Activated T-helper 2 cell treated with anti-CD3 and anti-CD28 coated beads, Interferon-gamma antibody, Interleukin-2, Interleukin-4, amounts not matched to agents 10 μg/mL and 5 μg/mL and 100 μg/mL, durations not matched to agents 14 hours and 24 hours and 36 hours (primary cell): ENCODE measurements around the gene ZNRF4. TPM values are rescaled to one million over a fixed set of nuclear protein-coding genes. Genes with fewer than 3 reads are reported as not detected.
"Not testable (repeated sequence)": the region's sequence is repeated elsewhere in the genome, so short reads cannot be mapped to it uniquely, and the experiment has no call there.

Experiments
- DNase-seq: peaks from one replicate; pipeline ENCODE4 v3.0.0; 2021; ENCODE audit warnings: low spot score
- H3K27ac Mint-ChIP-seq: one replicate; pipeline ENCODE4 v1.8.0; 2021; ENCODE audit warnings: mixed read lengths
- H3K27me3 Mint-ChIP-seq: one replicate; pipeline ENCODE4 v1.8.0; 2021; ENCODE audit warnings: low read depth, mixed read lengths
- H3K36me3 Mint-ChIP-seq: one replicate; pipeline ENCODE4 v1.8.0; 2021; ENCODE audit warnings: low read depth, mixed read lengths
- H3K4me1 Mint-ChIP-seq: one replicate; pipeline ENCODE4 v1.8.0; 2021; ENCODE audit warnings: low read depth, mixed read lengths
- H3K4me3 Mint-ChIP-seq: one replicate; pipeline ENCODE4 v1.8.0; 2021; ENCODE audit warnings: low read depth, mild to moderate bottlenecking, moderate library complexity, mixed read lengths
- H3K9me3 Mint-ChIP-seq: one replicate; pipeline ENCODE4 v1.8.0; 2021; ENCODE audit warnings: mixed read lengths
- intact Hi-C: fragments of 100-400 bp; cut with micrococcal nuclease; formaldehyde crosslinking; loops from one replicate; pipeline ENCODE4 v1.15.1; 2023
- total RNA-seq: library from RNA; stranded (reverse); gene quantifications from 2 replicates; pipeline ENCODE4 v1.2.3, GENCODE V29; 2022

Gene ZNRF4
- total RNA-seq, 1 donor from 2014 or later, result not detected

GRCh38 chr19:5485658-5486057 lies 30.4 kb downstream of the ZNRF4 start:
- intact Hi-C loops, H3K4me1 Mint-ChIP-seq: not testable (repeated sequence)

GRCh38 chr19:5487222-5487621 lies 32.0 kb downstream of the ZNRF4 start:
- Mint-ChIP-seq H3K9me3 (no peaks in the 10 kb centered on the region), H3K4me3 (no peak overlapping the region), H3K27ac (no peak overlapping the region), H3K4me1 (no peaks in the 10 kb centered on the region), H3K36me3 (no peaks in the 10 kb centered on the region), H3K27me3 (peaks cover 4% of the 10 kb centered on the region)
- DNase-seq, result no peak
- intact Hi-C loops, result no loop called here

More at GRCh38 chr19:5485658-5486057, 30.4 kb downstream of the ZNRF4 start:
- H3K27me3 Mint-ChIP-seq, H3K9me3 Mint-ChIP-seq, H3K36me3 Mint-ChIP-seq, H3K4me3 Mint-ChIP-seq, DNase-seq, H3K27ac Mint-ChIP-seq: not testable (repeated sequence)

GRCh38 chr19:5489551-5489950 lies 34.3 kb downstream of the ZNRF4 start:
- intact Hi-C loops, result no loop called here
- Mint-ChIP-seq H3K36me3 (no peaks in the 10 kb centered on the region), H3K9me3 (no peaks in the 10 kb centered on the region), H3K4me3 (no peak overlapping the region), H3K4me1 (no peaks in the 10 kb centered on the region), H3K27me3 (peaks cover 10% of the 10 kb centered on the region), H3K27ac (no peak overlapping the region)
- no peak for DNase-seq

- DNase-seq, result no peak
- Mint-ChIP-seq H3K27me3 (peaks cover 6% of the 10 kb centered on the region), H3K9me3 (no peaks in the 10 kb centered on the region), H3K36me3 (no peaks in the 10 kb centered on the region), H3K27ac (no peak overlapping the region), H3K4me3 (no peak overlapping the region), H3K4me1 (no peaks in the 10 kb centered on the region)
- intact Hi-C loops, result no loop called here
Measured at GRCh38 chr19:5491565-5491964, 36.3 kb downstream of the ZNRF4 start.

- H3K4me3 Mint-ChIP-seq, result no peak overlapping the region
- intact Hi-C loops, result no loop called here
- no peak overlapping the region for H3K27ac Mint-ChIP-seq
- H3K9me3 Mint-ChIP-seq, result no peaks in the 10 kb centered on the region
- no peaks in the 10 kb centered on the region for H3K36me3 Mint-ChIP-seq
- H3K27me3 Mint-ChIP-seq, result peaks cover 6% of the 10 kb centered on the region
- DNase-seq, result no peak
- no peaks in the 10 kb centered on the region for H3K4me1 Mint-ChIP-seq
Measured at GRCh38 chr19:5492281-5492634, 37.0 kb downstream of the ZNRF4 start.

GRCh38 chr19:5492635-5493409 lies 37.6 kb downstream of the ZNRF4 start:
- no peak for DNase-seq
- intact Hi-C loops, result no loop called here
- Mint-ChIP-seq H3K27me3 (peaks cover 6% of the 10 kb centered on the region), H3K9me3 (no peaks in the 10 kb centered on the region), H3K4me1 (no peaks in the 10 kb centered on the region), H3K27ac (no peak overlapping the region), H3K4me3 (no peak overlapping the region), H3K36me3 (no peaks in the 10 kb centered on the region)

- no peaks in the 10 kb centered on the region for H3K36me3 Mint-ChIP-seq
- no peak overlapping the region for H3K27ac Mint-ChIP-seq
- no peak overlapping the region for H3K4me3 Mint-ChIP-seq
- H3K4me1 Mint-ChIP-seq, result no peaks in the 10 kb centered on the region
- intact Hi-C loops, result no loop called here
- DNase-seq, result no peak
- H3K9me3 Mint-ChIP-seq, result no peaks in the 10 kb centered on the region
- peaks cover 7% of the 10 kb centered on the region for H3K27me3 Mint-ChIP-seq
Measured at GRCh38 chr19:5494773-5495172, 39.6 kb downstream of the ZNRF4 start.

GRCh38 chr19:5495792-5496191 lies 40.6 kb downstream of the ZNRF4 start:
- intact Hi-C loops, result no loop called here
- Mint-ChIP-seq H3K9me3 (no peaks in the 10 kb centered on the region), H3K4me1 (no peaks in the 10 kb centered on the region), H3K27ac (no peak overlapping the region), H3K4me3 (no peak overlapping the region), H3K36me3 (no peaks in the 10 kb centered on the region), H3K27me3 (peaks cover 7% of the 10 kb centered on the region)
- DNase-seq, result no peak

GRCh38 chr19:5497297-5497696 lies 42.1 kb downstream of the ZNRF4 start:
- peaks cover 12% of the 10 kb centered on the region for H3K9me3 Mint-ChIP-seq
- no peak overlapping the region for H3K27ac Mint-ChIP-seq
- no peak overlapping the region for H3K4me3 Mint-ChIP-seq
- no peaks in the 10 kb centered on the region for H3K36me3 Mint-ChIP-seq
- no peaks in the 10 kb centered on the region for H3K4me1 Mint-ChIP-seq
- intact Hi-C loops, result no loop called here
- no peak for DNase-seq
- H3K27me3 Mint-ChIP-seq, result peaks cover 7% of the 10 kb centered on the region

- intact Hi-C loops, result no loop called here
- DNase-seq, result no peak
- no peak overlapping the region for H3K27ac Mint-ChIP-seq
- H3K4me1 Mint-ChIP-seq, result no peaks in the 10 kb centered on the region
- peaks cover 1% of the 10 kb centered on the region for H3K27me3 Mint-ChIP-seq
- no peak overlapping the region for H3K4me3 Mint-ChIP-seq
- no peaks in the 10 kb centered on the region for H3K36me3 Mint-ChIP-seq
- H3K9me3 Mint-ChIP-seq, result peaks cover 22% of the 10 kb centered on the region
Measured at GRCh38 chr19:5498830-5499550, 43.8 kb downstream of the ZNRF4 start.

GRCh38 chr19:5501907-5502306 lies 46.7 kb downstream of the ZNRF4 start:
- H3K4me1 Mint-ChIP-seq, result no peaks in the 10 kb centered on the region
- DNase-seq, result no peak
- H3K4me3 Mint-ChIP-seq, result no peak overlapping the region
- intact Hi-C loops, result no loop called here
- no peaks in the 10 kb centered on the region for H3K36me3 Mint-ChIP-seq
- H3K27me3 Mint-ChIP-seq, result peaks cover 1% of the 10 kb centered on the region
- H3K27ac Mint-ChIP-seq, result no peak overlapping the region
- peaks cover 36% of the 10 kb centered on the region for H3K9me3 Mint-ChIP-seq

- Mint-ChIP-seq H3K9me3 (peaks cover 36% of the 10 kb centered on the region), H3K27me3 (no peaks in the 10 kb centered on the region), H3K4me3 (no peak overlapping the region), H3K4me1 (no peaks in the 10 kb centered on the region), H3K27ac (no peak overlapping the region), H3K36me3 (no peaks in the 10 kb centered on the region)
- intact Hi-C loops, result no loop called here
- no peak for DNase-seq
Measured at GRCh38 chr19:5503598-5503997, 48.4 kb downstream of the ZNRF4 start.

- Mint-ChIP-seq H3K4me1 (no peaks in the 10 kb centered on the region), H3K4me3 (no peak overlapping the region)
Measured at GRCh38 chr19:5504114-5504513, 48.9 kb downstream of the ZNRF4 start.

More at GRCh38 chr19:5504114-5504513, 48.9 kb downstream of the ZNRF4 start:
- H3K36me3 Mint-ChIP-seq, result no peaks in the 10 kb centered on the region
- no peak for DNase-seq
- intact Hi-C loops, result no loop called here
- no peak overlapping the region for H3K27ac Mint-ChIP-seq
- H3K9me3 Mint-ChIP-seq, result peaks cover 36% of the 10 kb centered on the region
- H3K27me3 Mint-ChIP-seq, result no peaks in the 10 kb centered on the region
